H9 (cell line): ENCODE results near the gene LLGL2. TPM values are rescaled to one million over a fixed set of nuclear protein-coding genes. Genes with fewer than 3 reads are reported as not detected.

Experiments
- DNase-seq: peaks from one replicate; pipeline ENCODE4 v3.0.0-alpha.2; 2017
- H2AFZ ChIP-seq: one replicate; pipeline ENCODE4 v1.6.1; 2013; ENCODE audit warnings: mild to moderate bottlenecking, low read length, control low read depth, moderate library complexity
- H2AK5ac ChIP-seq: 2 replicates; pipeline ENCODE4 v1.6.1; 2013; ENCODE audit warnings: low read length, control low read depth, mixed read lengths; ENCODE audit not compliant: insufficient read length
- H2BK120ac ChIP-seq: one replicate; pipeline ENCODE4 v1.6.1; 2013; ENCODE audit warnings: low read depth, mild to moderate bottlenecking, low read length, control low read depth, inconsistent platforms; ENCODE audit not compliant: poor library complexity, severe bottlenecking
- H2BK12ac ChIP-seq: 2 replicates; pipeline ENCODE4 v1.6.1; 2013; ENCODE audit warnings: low read length, control low read depth, mixed read lengths, low read depth; ENCODE audit not compliant: insufficient read length
- H2BK15ac ChIP-seq: 2 replicates; pipeline ENCODE4 v1.6.1; 2013; ENCODE audit warnings: low read depth, low read length, control low read depth
- H2BK20ac ChIP-seq: one replicate; pipeline ENCODE4 v1.6.1; 2013; ENCODE audit warnings: low read depth, mild to moderate bottlenecking, low read length, control low read depth, inconsistent platforms; ENCODE audit not compliant: poor library complexity, severe bottlenecking
- H2BK5ac ChIP-seq: 2 replicates; pipeline ENCODE4 v1.6.1; 2013; ENCODE audit warnings: low read length, control low read depth, mixed read lengths; ENCODE audit not compliant: insufficient read length
- H3K14ac ChIP-seq: 2 replicates; pipeline ENCODE4 v1.6.1; 2013; ENCODE audit warnings: low read length, control low read depth; ENCODE audit not compliant: insufficient read depth
- H3K18ac ChIP-seq: 2 replicates; pipeline ENCODE4 v1.6.1; 2013; ENCODE audit warnings: low read depth, mild to moderate bottlenecking, mixed read lengths, low read length, control low read depth; ENCODE audit not compliant: insufficient read length
- H3K23ac ChIP-seq: 2 replicates; pipeline ENCODE4 v1.6.1; 2013; ENCODE audit warnings: low read length, control low read depth, mixed read lengths, low read depth; ENCODE audit not compliant: insufficient read length
- H3K23me2 ChIP-seq: 2 replicates; pipeline ENCODE4 v1.6.1; 2013; ENCODE audit warnings: low read depth, mild to moderate bottlenecking, mixed read lengths, low read length, control low read depth; ENCODE audit not compliant: insufficient read length, poor library complexity, severe bottlenecking
- H3K27ac ChIP-seq: 2 replicates; pipeline ENCODE4 v1.5.1; 2013; ENCODE audit warnings: low read length, control low read depth, mixed read lengths, low read depth; ENCODE audit not compliant: insufficient read length
- H3K27me3 ChIP-seq: 2 replicates; pipeline ENCODE4 v1.6.1; 2013; ENCODE audit warnings: low read length, control low read depth, inconsistent platforms; ENCODE audit not compliant: insufficient read depth
- H3K4ac ChIP-seq: 2 replicates; pipeline ENCODE4 v1.6.1; 2013; ENCODE audit warnings: low read depth, mild to moderate bottlenecking, control low read depth, inconsistent platforms, low read length, moderate library complexity
- H3K4me1 ChIP-seq: 2 replicates; pipeline ENCODE4 v1.6.1; 2013; ENCODE audit warnings: low read length, control low read depth, inconsistent platforms; ENCODE audit not compliant: insufficient read depth
- H3K4me2 ChIP-seq: 2 replicates; pipeline ENCODE4 v1.6.1; 2013; ENCODE audit warnings: low read length, control low read depth, mixed read lengths; ENCODE audit not compliant: insufficient read length, insufficient read depth
- H3K56ac ChIP-seq: 2 replicates; pipeline ENCODE4 v1.6.1; 2013; ENCODE audit warnings: low read depth, mild to moderate bottlenecking, mixed read lengths, low read length, control low read depth; ENCODE audit not compliant: insufficient read length
- H3K79me1 ChIP-seq: 2 replicates; pipeline ENCODE4 v1.6.1; 2013; ENCODE audit warnings: low read depth, mild to moderate bottlenecking, moderate library complexity, low read length, control low read depth, inconsistent platforms; ENCODE audit not compliant: insufficient read depth, poor library complexity, severe bottlenecking
- H3K79me2 ChIP-seq: 2 replicates; pipeline ENCODE4 v1.6.1; 2013; ENCODE audit warnings: low read length, control low read depth, inconsistent platforms; ENCODE audit not compliant: insufficient read depth
- H3K9ac ChIP-seq: 2 replicates; pipeline ENCODE4 v1.6.1; 2013; ENCODE audit warnings: low read length, control low read depth, mixed read lengths; ENCODE audit not compliant: insufficient read length; ENCODE audit errors: extremely low read depth
- H3K9me3 ChIP-seq: one replicate; pipeline ENCODE4 v1.6.1; 2013; ENCODE audit warnings: low read depth, low read length, inconsistent platforms; ENCODE audit not compliant: control insufficient read depth
- H3T11ph ChIP-seq: one replicate; pipeline ENCODE4 v1.6.1; 2013; ENCODE audit warnings: mild to moderate bottlenecking, low read length, control low read depth, inconsistent platforms
- H4K20me1 ChIP-seq: one replicate; pipeline ENCODE4 v1.6.1; 2013; ENCODE audit not compliant: control insufficient read depth, insufficient read length, insufficient read depth
- H4K5ac ChIP-seq: 2 replicates; pipeline ENCODE4 v1.6.1; 2013; ENCODE audit warnings: low read depth, mild to moderate bottlenecking, mixed read lengths, low read length, control low read depth; ENCODE audit not compliant: insufficient read length
- H4K8ac ChIP-seq: replicated peaks from 2 replicates; pipeline ENCODE4 v1.6.1; 2013; ENCODE audit warnings: low read length, control low read depth, mixed read lengths, low read depth; ENCODE audit not compliant: insufficient read length
- H4K91ac ChIP-seq: 2 replicates; pipeline ENCODE4 v1.6.1; 2013; ENCODE audit warnings: low read depth, mild to moderate bottlenecking, moderate library complexity, mixed read lengths, low read length, control low read depth; ENCODE audit not compliant: insufficient read length
- H3K27ac Mint-ChIP-seq, 3 experiments: 2 replicates in 2 of 3; 3 replicates in 1 of 3; pipeline ENCODE4 v1.8.0; 2020 to 2021; ENCODE audit warnings: mixed read lengths in 3 of 3, mild to moderate bottlenecking in 1 of 3, moderate library complexity in 1 of 3
- H3K27me3 Mint-ChIP-seq: 2 replicates; pipeline ENCODE4 v1.8.0; 2021; ENCODE audit warnings: low read depth, mild to moderate bottlenecking, moderate library complexity, mixed read lengths
- H3K36me3 Mint-ChIP-seq, 3 experiments: 2 replicates in 2 of 3; 3 replicates in 1 of 3; pipeline ENCODE4 v1.8.0; 2020 to 2021; ENCODE audit warnings: low read depth in 3 of 3, mixed read lengths in 3 of 3; ENCODE audit not compliant: insufficient read depth in 1 of 3
- H3K4me1 Mint-ChIP-seq, 2 experiments: 2 replicates each; pipeline ENCODE4 v1.8.0; 2020; ENCODE audit warnings: mixed read lengths in 2 of 2
- H3K4me3 Mint-ChIP-seq, 2 experiments: 2 replicates in 1 of 2; 3 replicates in 1 of 2; pipeline ENCODE4 v1.8.0; 2020 to 2021; ENCODE audit warnings: mild to moderate bottlenecking in 2 of 2, mixed read lengths in 2 of 2, moderate library complexity in 1 of 2
- H3K9me3 Mint-ChIP-seq, 2 experiments: 2 replicates in 1 of 2; 3 replicates in 1 of 2; pipeline ENCODE4 v1.8.0; 2020; ENCODE audit warnings: mild to moderate bottlenecking in 2 of 2, mixed read lengths in 2 of 2, moderate library complexity in 1 of 2
- WGBS: extraction: QIAGEN DNeasy Blood & Tissue Kit; methylation state at CpG from one replicate; pipeline ENCODE4 v1.1.7; 2013; ENCODE audit warnings: missing lambda C conversion rate, low lambda C conversion rate, mixed read lengths; ENCODE audit not compliant: insufficient read length; ENCODE audit errors: extremely low coverage; 5-methylcytosine and 5-hydroxymethylcytosine counted together
- total RNA-seq: library from RNA; stranded (reverse); gene quantifications from 2 replicates; pipeline ENCODE4 v1.2.1, GENCODE V29; 2021
- TF ChIP-seq, protein P1 (sequence below): fragments of 200-600 bp; sonication (generic); conservative IDR thresholded peaks from 3 replicates; pipeline ENCODE4 v1.8.0; 2021; ENCODE audit warnings: antibody characterized with exemption, mild to moderate bottlenecking

Gene LLGL2
- total RNA-seq, 1 experiment from 2014 or later = 90.4 TPM

GRCh38 chr17:75587675-75588595 lies 62.4 kb downstream of the LLGL2 start, which contains the start of gene MYO15B:
TSS of gene MYO15B (plus strand) at chr17:75587800. CDS start at chr17:75588058, 258 bp downstream.
- Histone ChIP-seq H2BK15ac (no peak within 1 kb of the TSS), H3K27me3 (no peaks in the 10 kb centered on the region), H2BK120ac (no peak within 1 kb of the TSS), H3K4me2 (peak within 1 kb of the TSS; percentile 43), H4K91ac (no peak within 1 kb of the TSS), H3K79me1 (no peaks in the 10 kb centered on the region), H3K18ac (peak within 1 kb of the TSS; percentile 46), H3K23me2 (peaks cover 13% of the 10 kb centered on the region), H3K4me1 (0 out of 2 replicates have a peak, but pooled peaks cover 3% of the 10 kb centered on the region), H2BK5ac (no peak within 1 kb of the TSS), H2BK12ac (no peak within 1 kb of the TSS), H3K14ac (peak within 1 kb of the TSS; percentile 67), H3K27ac (no peak within 1 kb of the TSS), H3T11ph (no peak within 1 kb of the TSS), H3K79me2 (no peaks in the 10 kb centered on the region), H3K23ac (no peak within 1 kb of the TSS), H3K56ac (no peak within 1 kb of the TSS), H4K20me1 (no peaks in the 10 kb centered on the region), H2AK5ac (no peak within 1 kb of the TSS), H2AFZ (no peak within 1 kb of the TSS), H3K4ac (no peak within 1 kb of the TSS), H2BK20ac (no peak within 1 kb of the TSS), H3K9me3 (no peaks in the 10 kb centered on the region), H4K5ac (no peak within 1 kb of the TSS), H3K9ac (no peak within 1 kb of the TSS), H4K8ac (no peak within 1 kb of the TSS)
- peaks cover 0 to 3% (median 1%) of the 10 kb centered on the region in 3 experiments; a peak in 4 of 7 replicates for H3K36me3 Mint-ChIP-seq
- TF ChIP-seq, protein P1, sequence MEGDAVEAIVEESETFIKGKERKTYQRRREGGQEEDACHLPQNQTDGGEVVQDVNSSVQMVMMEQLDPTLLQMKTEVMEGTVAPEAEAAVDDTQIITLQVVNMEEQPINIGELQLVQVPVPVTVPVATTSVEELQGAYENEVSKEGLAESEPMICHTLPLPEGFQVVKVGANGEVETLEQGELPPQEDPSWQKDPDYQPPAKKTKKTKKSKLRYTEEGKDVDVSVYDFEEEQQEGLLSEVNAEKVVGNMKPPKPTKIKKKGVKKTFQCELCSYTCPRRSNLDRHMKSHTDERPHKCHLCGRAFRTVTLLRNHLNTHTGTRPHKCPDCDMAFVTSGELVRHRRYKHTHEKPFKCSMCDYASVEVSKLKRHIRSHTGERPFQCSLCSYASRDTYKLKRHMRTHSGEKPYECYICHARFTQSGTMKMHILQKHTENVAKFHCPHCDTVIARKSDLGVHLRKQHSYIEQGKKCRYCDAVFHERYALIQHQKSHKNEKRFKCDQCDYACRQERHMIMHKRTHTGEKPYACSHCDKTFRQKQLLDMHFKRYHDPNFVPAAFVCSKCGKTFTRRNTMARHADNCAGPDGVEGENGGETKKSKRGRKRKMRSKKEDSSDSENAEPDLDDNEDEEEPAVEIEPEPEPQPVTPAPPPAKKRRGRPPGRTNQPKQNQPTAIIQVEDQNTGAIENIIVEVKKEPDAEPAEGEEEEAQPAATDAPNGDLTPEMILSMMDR = peak; percentile 57; the same call in 2 of the 3 replicates
- DNase-seq = peak; percentile 85
- H3K4me1 Mint-ChIP-seq = peaks cover 4 to 5% of the 10 kb centered on the region in 2 experiments; a peak in 3 of 4 replicates
- peaks cover 4% of the 10 kb centered on the region for H3K27me3 Mint-ChIP-seq
- peak within 1 kb of the TSS; percentile 63 to 66 for H3K4me3 Mint-ChIP-seq
- peaks cover 5 to 7% of the 10 kb centered on the region in 2 experiments; a peak in 4 of 5 replicates for H3K9me3 Mint-ChIP-seq
- H3K27ac Mint-ChIP-seq = no peak within 1 kb of the TSS
- WGBS = no CpG with 5 or more reads among the region's 82 CpGs
